Ovary (tissue), 3 donors: ENCODE data around the gene RNF44.

Source experiments
- CTCF ChIP-seq, 3 donors: fragments of 450-650 bp in 2 of 3; fragments of 200-600 bp in 1 of 3; IDR thresholded peaks; one replicate each; pipeline versions ENCODE4 v1.5.1 to v1.8.0; 2016 to 2022; ENCODE audit warnings: antibody characterized with exemption in 3 of 3, mild to moderate bottlenecking in 1 of 3
- EP300 ChIP-seq: sonication (generic); formaldehyde crosslinking; IDR thresholded peaks from one replicate; pipeline ENCODE4 v1.6.1; 2017; ENCODE audit warnings: antibody characterized with exemption
- POLR2A ChIP-seq: fragments of 450-650 bp; IDR thresholded peaks from one replicate; pipeline ENCODE4 v1.6.1; 2017; ENCODE audit warnings: antibody characterized with exemption, mild to moderate bottlenecking, moderate library complexity
- donor health status: DM: no; HTN: no; CAD: no.

GRCh38 chr5:176543428-176544182, 6.4 kb upstream of the RNF44 start:
- TF ChIP-seq CTCF (IDR thresholded peaks at IDR 0.05) (no peak), POLR2A (peak; percentile 26), EP300 (no peak)
